Right renal pelvis (tissue), 4 donors: ENCODE results near the gene U2AF1L4. TPM values are rescaled to one million over a fixed set of nuclear protein-coding genes. Genes with fewer than 3 reads are reported as not detected.
"Not testable (repeated sequence)": the region's sequence is repeated elsewhere in the genome, so short reads cannot be mapped to it uniquely, and the experiment has no call there.

Experiments used
- DNase-seq, 4 donors: peaks; one replicate each; pipeline ENCODE4 v3.0.0-alpha.2; 2013; ENCODE audit warnings: low read depth in 4 of 4, low spot score in 3 of 4, missing footprints in 1 of 4
- polyA plus RNA-seq, 4 donors: library from polyadenylated mRNA; unstranded; fragments of 120-200 nt; gene quantifications; one replicate each; pipeline ENCODE4 v1.2.1, GENCODE V29; 2013; ENCODE audit not compliant: insufficient read length in 4 of 4

Gene U2AF1L4
- polyA plus RNA-seq, 4 donors = 15.6 to 19.8 (median 17.1) TPM

- DNase-seq = no peak
These were observed 36.4 kb upstream of the U2AF1L4 start for GRCh38 chr19:35781650-35782049.

DNA sequence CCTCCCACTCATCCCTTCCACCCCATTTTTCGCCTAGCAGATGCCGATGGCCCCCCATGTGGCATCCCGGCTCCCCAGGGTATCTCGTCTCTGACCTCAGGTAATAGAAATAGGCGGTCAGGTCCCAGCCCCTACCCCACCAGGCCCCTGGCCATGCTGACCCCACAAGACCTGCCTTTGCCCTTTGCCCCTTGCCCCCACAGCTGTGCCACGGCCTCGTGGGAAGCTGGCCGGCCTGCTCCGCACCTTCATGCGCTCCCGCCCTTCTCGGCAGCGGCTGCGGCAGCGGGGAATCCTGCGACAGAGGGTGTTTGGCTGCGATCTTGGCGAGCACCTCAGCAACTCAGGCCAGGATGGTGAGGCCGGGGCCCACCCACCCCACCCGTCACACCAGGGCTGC, 35.5 kb upstream of the U2AF1L4 start:
- DNase-seq = no peak

DNA sequence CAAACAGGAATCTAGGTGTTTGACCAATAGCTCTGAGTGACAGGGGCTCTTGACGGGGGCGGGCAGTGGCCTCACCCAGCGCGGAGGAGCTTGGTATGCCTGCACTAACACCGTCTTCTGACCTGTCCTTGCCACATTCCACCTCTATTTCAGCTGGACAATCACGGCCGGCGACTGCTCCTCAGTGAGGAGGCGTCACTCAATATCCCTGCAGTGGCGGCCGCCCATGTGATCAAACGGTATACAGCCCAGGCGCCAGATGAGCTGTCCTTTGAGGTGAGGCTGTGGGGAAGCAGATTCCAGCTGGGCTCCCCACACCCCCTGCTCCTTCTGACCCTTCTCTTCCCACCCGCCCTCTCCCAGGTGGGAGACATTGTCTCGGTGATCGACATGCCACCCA, 34.8 kb upstream of the U2AF1L4 start:
- DNase-seq = no peak

- no peak for DNase-seq
These were observed 33.8 kb upstream of the U2AF1L4 start for GRCh38 chr19:35779033-35779432.

GRCh38 chr19:35777961-35778360, 32.7 kb upstream of the U2AF1L4 start:
- DNase-seq = no peak

DNA sequence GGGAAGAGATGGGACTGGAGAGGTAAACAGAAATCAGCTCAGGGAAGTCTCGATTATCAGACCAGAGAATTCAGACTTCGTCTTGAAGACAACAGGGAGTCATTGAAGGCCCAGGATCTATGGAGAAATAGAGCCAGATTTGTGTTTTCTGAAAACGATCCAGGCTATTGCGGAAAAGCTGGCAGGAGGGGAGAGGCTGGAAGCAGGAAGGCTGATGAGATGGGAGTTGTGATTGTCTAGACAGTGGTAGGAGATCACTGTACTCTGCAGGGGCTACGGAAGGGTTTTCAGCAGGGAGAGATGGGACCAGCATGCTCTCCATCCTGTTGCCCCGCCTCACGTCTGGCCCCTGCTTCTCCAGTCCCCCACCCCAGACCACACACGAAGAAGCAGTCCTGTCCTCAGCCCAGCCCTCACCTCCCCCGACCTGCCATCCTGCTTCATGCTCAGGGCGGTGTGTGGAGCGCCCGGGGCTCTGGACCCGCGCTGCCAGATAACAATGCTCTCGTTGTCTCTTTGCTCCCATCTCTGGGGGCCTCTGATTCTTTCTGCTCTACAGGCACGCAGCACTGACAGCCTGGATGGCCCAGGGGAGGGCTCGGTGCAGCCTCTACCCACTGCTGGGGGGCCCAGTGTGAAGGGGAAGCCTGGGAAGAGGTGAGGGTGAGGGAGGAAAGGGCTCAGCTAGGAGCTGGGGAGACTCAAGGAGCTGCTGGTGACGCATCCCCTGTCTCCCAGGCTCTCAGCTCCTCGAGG, 32.0 kb upstream of the U2AF1L4 start:
- no peak for DNase-seq

- DNase-seq = no peak
These were observed 31.0 kb upstream of the U2AF1L4 start for GRCh38 chr19:35776102-35776788.

- DNase-seq = peak; percentile 92 to 98 (median 96)
These were observed 30.3 kb upstream of the U2AF1L4 start, which contains the start of gene ARHGAP33 for GRCh38 chr19:35775298-35776101. Gene ARHGAP33 (plus strand): TSS chr19:35775564. CDS start chr19:35775659, 95 bp downstream.

DNA sequence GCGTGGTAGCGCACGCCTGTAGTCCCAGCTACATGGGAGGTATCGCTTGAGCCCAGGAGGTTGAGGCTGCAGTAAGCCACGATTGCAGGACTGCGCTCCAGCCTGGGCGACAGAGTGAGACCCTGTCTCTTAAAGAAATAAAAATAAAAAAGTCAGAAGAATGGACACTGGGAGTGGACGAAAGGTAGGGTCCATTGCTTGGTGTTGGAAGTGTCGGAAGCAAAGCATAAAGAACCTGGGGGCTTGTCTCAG, 29.8 kb upstream of the U2AF1L4 start:
- no peak for DNase-seq

DNA sequence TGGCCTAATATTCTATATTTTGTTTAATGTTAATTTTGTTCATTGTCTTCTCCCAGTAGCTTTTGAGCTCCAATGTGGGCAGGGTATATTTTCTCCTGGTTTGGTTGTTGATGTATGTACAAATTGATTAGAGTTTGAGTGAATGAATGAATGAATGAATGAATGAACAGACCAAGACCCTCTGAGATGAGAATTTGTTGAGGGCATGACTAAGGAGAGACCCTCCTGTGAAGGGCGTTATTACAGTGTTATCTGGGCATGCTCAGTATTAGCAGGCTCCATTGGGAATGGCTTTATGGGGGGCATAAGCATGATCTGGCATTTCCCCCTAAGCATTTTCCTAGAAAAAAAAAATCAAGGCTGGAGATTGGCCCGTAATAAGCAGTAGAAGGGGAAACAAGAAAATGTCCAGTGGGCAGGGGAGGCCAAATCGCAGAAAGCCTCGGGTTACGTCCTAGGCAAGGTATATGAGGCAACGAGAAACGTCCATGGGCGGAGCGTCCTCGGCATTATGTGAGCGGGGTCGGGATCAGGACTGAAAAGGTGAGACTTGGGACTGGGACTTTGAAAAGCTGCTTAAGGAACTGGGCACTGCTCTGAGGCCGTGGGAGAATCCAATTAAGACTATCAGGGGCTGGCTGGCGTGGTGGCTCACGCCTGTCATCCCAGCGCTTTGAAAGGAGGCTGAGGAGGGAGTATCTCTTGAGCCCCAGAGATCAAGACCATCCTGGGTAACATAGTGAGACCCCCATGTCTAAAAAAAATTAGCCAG, 29.2 kb upstream of the U2AF1L4 start:
- no peak for DNase-seq

DNA sequence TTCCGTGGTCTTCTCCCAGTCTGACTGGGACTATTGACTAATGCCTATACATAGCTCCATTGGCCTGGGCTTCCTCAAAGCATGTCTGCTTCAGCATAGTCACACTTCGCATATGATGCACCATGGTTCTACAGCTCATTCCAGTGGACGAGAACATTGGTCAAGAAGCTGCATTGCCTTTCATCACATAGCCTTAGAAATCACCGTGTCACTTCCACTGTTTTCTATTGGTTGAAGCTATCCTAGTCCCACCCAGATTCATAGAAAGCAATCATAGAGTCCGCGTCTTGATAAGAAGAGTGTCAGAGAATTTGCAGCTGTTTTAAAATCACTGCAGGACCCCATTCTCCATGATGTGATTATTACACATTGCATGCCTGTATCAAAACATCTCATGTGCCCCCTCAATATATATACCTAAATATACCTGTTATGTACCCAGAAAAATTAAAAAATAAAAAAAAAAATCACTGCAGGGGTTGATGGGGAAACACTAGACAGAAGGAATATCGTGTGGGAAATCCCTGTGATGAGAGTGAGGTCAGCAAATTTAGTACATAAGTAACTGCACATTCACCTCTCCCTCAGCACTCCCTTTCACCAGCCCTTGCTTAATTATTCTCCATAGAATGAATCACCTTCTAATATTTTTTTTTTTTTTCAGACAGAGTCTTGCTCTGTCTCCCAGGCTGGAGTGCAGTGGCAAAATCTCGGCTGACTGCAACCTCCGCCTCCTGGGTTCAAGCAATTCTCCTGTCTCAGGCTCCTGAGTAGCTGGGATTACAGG, 28.0 kb upstream of the U2AF1L4 start:
- no peak for DNase-seq

- not testable (repeated sequence) for DNase-seq
These were observed 27.1 kb upstream of the U2AF1L4 start for GRCh38 chr19:35772362-35772761.

DNA sequence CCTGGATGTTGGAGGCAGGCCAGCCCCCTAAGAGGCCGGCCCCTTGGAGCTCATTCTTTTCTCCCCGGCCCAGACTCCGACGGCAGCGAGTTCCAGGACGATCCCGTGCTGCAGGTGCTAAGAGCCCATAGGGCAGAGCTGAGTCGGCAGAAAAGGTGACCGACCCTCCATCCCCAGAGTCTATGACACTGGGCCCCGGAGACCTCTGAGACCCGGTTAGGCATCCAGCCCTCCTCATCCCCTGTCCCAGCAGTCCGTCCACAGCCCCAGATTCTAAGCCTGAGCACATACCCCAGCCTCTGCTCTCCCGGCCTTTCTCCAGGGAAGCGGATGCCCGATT, 22.8 kb upstream of the U2AF1L4 start:
- DNase-seq = no peak

DNA sequence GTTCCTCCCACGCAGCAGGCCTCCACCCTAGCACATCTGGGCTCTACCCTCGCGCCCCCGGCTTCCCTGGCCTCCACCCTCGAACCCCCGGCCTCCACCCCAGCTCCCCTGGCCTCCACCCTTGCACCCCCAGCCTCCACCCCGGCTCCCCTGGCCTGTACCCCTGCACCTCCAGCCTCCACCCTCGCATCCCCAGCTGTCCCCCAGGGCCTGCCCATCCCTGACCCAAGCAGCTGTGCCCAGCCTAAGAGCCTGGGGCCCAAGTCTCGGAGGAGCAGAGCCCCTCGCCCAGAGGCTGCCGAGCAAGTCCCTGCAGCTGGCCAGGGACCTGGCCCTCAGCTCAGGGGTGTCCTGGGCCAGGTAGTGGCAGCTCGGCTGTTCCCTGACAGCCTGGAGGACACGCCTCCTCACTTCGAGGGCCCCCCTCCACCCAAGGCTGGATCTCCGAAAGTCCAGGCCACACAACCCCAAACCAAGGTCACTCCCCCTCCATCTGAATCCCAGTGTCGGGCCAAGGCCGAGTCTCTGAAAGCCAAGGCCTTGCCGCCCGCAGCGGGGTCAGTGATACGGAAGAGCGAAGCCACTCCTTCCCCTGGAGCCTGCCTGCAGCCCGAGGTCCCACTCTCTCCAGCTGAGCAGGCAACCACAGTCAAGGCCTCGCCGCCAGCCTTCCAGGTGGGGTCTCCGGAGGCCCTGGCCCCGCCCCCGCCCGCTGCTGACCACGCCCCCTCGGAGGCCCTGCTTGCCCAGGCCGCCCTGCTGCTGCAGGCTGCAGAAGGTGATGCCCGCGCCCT, 22.3 kb upstream of the U2AF1L4 start:
- peak in 1 of 4 donors; percentile 46 for DNase-seq

- no peak for DNase-seq
These were observed 21.4 kb upstream of the U2AF1L4 start for GRCh38 chr19:35766571-35767104.

- DNase-seq = no peak
These were observed 19.5 kb upstream of the U2AF1L4 start for GRCh38 chr19:35764432-35765315.

DNA sequence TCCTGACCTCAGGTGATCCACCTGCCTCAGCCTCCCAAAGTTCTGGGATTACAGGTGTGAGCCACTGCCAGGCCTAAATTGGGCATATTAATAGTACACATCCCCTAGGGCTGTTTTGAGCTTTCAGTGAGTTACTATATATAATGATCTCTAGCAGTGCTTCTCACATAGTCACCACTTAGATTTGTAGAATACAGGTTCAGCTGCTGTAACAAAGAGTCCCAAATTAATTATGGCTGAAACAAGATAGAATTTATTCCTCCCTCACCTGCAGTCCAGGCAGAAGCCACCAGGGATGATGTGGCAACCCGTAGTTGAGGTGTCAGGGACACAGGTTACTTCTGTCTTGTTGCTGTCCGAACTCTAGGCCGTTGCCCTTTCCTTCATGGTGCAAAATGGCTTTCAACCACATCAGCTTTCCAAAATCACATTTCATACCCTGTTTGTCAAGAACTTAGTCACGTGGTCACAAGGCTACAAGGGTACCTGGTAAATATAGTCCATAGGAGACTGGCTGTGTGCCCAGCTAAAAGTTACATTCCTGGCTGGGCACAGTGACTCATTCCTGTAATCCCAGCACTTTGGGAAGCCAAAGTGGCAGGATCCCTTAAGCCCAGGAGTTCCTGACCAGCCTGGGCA, 15.6 kb upstream of the U2AF1L4 start:
- no peak for DNase-seq

DNA sequence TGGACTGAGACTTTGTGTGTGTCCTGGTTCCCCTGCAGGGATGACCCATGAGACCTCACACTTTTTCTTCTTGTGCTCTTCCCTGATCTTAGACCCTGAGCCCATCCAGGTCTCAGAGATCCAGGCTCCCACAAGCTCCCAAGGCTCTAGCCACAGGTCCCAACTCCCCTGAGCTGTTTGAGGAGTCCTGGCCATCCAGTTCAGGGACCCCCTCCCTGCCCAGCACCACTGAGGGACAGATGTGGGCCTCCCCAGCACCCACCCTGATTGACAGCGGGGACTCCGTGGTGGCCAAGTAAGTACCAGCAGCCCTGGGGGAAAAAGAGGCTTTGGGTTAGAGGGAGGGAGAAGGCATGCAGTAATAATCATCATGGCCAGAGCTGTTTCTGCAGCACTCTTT, 14.5 kb upstream of the U2AF1L4 start:
- no peak for DNase-seq
